Omental fat pad (tissue), 4 donors: ENCODE measurements around the gene FSD1L. TPM values are rescaled to one million over a fixed set of nuclear protein-coding genes. Genes with fewer than 3 reads are reported as not detected.

Source experiments
- ATAC-seq: fragments of 150-250 bp; one replicate; pipeline ENCODE4 v1.9.1; 2016; ENCODE audit warnings: mild to moderate bottlenecking, moderate library complexity; ENCODE audit not compliant: low FRiP score
- DNase-seq: peaks from one replicate; pipeline ENCODE4 v3.0.0-alpha.2; 2019; ENCODE audit warnings: low spot score
- total RNA-seq, 4 donors: library from RNA; depleted of rRNA; stranded (reverse); fragments of >200 nt; gene quantifications; one replicate each; pipeline ENCODE4 v1.1.0, GENCODE V29; 2016
- TF ChIP-seq, protein P1 (sequence below), 3 donors: fragments of 450-650 bp; IDR thresholded peaks; one replicate each; pipeline ENCODE4 v1.5.1; 2016 to 2017; ENCODE audit warnings: antibody characterized with exemption in 3 of 3, mild to moderate bottlenecking in 3 of 3, moderate library complexity in 2 of 3

FSD1L gene
- total RNA-seq, 4 donors from 2014 or later = 2.9 to 9.5 (median 6.0) TPM

DNA sequence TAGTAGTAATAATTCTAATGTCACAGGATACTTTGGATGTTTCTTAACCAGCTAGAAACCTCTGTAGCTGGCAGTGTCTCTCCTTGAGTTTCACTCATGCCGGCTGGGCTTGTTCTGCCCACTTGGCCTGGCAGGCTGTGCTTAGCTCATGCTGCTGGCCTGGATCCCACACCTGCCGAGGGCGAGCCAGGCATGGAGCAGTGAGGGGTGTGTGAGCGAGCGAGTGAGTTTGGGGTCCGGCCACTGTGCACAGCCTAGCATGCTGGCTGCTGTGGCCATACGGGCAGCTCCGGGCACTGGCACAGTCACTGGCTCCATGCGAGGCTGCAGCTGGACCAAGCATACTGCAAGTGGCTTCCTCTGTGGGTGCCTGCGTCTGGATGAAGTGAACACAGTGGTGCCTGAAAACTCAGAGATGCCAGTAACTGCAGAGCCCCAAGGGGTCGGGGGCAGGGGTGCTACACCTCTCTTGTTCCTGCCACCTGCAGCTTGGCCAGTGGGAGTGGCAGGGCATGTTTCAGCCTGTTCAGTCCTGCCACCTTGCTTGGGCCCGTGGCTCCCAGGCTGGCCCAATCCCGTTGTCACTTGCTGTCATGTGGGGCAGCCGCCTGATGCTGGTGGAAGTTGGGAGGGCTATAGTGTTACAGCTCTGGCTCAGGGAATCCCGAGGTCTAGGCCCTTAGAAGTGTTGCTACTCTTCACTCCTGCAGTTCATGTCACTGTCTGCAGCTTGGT, 9.9 kb downstream of the FSD1L start:
- no peak for DNase-seq
- ATAC-seq = peak; percentile 52
- TF ChIP-seq, protein P1, sequence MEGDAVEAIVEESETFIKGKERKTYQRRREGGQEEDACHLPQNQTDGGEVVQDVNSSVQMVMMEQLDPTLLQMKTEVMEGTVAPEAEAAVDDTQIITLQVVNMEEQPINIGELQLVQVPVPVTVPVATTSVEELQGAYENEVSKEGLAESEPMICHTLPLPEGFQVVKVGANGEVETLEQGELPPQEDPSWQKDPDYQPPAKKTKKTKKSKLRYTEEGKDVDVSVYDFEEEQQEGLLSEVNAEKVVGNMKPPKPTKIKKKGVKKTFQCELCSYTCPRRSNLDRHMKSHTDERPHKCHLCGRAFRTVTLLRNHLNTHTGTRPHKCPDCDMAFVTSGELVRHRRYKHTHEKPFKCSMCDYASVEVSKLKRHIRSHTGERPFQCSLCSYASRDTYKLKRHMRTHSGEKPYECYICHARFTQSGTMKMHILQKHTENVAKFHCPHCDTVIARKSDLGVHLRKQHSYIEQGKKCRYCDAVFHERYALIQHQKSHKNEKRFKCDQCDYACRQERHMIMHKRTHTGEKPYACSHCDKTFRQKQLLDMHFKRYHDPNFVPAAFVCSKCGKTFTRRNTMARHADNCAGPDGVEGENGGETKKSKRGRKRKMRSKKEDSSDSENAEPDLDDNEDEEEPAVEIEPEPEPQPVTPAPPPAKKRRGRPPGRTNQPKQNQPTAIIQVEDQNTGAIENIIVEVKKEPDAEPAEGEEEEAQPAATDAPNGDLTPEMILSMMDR (IDR thresholded peaks at IDR 0.05) = no peak

GRCh38 chr9:105458404-105458803, 10.6 kb downstream of the FSD1L start:
- no peak for DNase-seq
- no peak for ATAC-seq
- TF ChIP-seq, protein P1 (IDR thresholded peaks at IDR 0.05) = no peak

DNA sequence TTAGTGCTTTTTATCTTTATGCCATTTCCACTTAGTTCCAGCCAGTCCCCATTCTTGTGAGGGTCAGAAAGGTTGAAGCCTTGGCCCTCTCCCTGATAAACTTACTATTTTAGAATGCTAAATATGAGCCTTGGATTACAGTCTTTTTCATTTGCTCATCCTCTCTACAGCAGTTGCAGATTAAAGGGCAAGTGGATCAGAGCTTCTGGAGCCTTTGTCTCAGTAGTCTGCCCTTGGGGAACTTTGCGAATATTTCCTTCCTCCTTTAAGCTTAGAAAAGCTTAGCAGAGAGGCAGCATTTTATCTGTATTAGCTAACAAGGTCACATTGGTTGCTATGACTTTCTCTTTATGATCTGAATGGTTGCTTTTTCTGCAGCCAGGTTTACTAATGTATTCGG, 11.5 kb downstream of the FSD1L start:
- TF ChIP-seq, protein P1 (IDR thresholded peaks at IDR 0.05) = no peak
- ATAC-seq (no peak), DNase-seq (no peak)

GRCh38 chr9:105466898-105467455, 19.1 kb downstream of the FSD1L start:
- DNase-seq (no peak), ATAC-seq (no peak)
- TF ChIP-seq, protein P1 (IDR thresholded peaks at IDR 0.05) = no peak

DNA sequence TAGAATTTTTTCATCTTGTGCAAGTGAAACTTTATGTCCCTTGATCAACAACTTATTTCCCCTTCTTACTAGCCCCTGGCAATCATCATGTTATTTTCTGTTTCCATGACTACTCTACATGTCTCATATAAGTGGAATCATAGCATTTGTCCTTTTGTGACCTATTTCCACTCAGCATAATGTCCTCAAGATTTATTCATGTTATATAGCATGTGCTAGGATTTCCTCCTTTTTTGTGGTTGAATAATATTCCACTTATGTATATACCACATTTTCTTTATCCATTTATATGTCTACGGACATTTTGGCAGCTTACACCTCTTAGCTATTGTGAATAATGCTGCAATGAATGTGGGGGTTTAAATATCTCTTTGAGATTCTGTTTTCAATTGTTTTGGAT, 21.0 kb downstream of the FSD1L start:
- ATAC-seq (no peak), DNase-seq (no peak)
- TF ChIP-seq, protein P1 (IDR thresholded peaks at IDR 0.05) = no peak

GRCh38 chr9:105473221-105473620, 25.4 kb downstream of the FSD1L start:
- DNase-seq = no peak
- TF ChIP-seq, protein P1 (IDR thresholded peaks at IDR 0.05) = no peak
- no peak for ATAC-seq

DNA sequence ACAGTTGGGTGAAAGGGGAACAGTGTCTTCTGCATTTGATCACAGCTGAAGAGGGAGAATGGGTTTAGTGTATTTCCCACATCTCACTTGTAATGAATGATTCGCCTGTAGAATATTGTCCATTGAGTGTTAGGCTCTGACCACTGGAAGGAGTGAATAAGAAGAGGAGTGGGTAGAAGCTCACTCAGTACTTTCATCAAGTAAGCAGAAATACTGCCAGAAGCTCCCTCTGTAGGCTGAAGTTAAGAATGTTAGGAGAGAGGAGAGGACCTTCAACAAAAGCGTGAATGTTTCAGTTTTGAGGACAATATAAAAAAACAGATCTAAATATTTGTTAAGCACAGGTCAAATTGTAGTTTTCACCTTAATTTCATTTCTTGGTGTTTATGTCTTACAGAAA, 27.5 kb downstream of the FSD1L start:
- ATAC-seq (peak; percentile 48), DNase-seq (no peak)
- TF ChIP-seq, protein P1 (IDR thresholded peaks at IDR 0.05) = no peak
